ACC112 (cell line): ENCODE results near the gene RNU2-63P.

Source experiments
- H2AFZ ChIP-seq: fragments of 200-600 bp; sonication (generic); one replicate; pipeline ENCODE4 v1.6.0; 2017; ENCODE audit warnings: antibody characterized with exemption, low read length; ENCODE audit not compliant: unreplicated experiment
- H3K27ac ChIP-seq: fragments of 200-600 bp; sonication (generic); 2 replicates; pipeline ENCODE4 v1.5.1; 2014; ENCODE audit warnings: low read depth, mild to moderate bottlenecking, antibody characterized with exemption, low read length, moderate library complexity
- H3K27me3 ChIP-seq: fragments of 200-600 bp; sonication (generic); 2 replicates; pipeline ENCODE4 v1.6.1; 2014; ENCODE audit warnings: mild to moderate bottlenecking, antibody characterized with exemption, low read length, moderate library complexity, mixed read lengths; ENCODE audit not compliant: insufficient read depth
- H3K36me3 ChIP-seq: fragments of 200-600 bp; sonication (generic); 2 replicates; pipeline ENCODE4 v1.6.1; 2016; ENCODE audit warnings: mild to moderate bottlenecking, antibody characterized with exemption, low read length, moderate library complexity, mixed read lengths; ENCODE audit not compliant: insufficient read depth
- H3K4me1 ChIP-seq: fragments of 200-600 bp; sonication (generic); one replicate; pipeline ENCODE4 v1.6.1; 2016; ENCODE audit warnings: low read length, mixed read lengths; ENCODE audit not compliant: insufficient read depth, unreplicated experiment, control insufficient read depth
- H3K4me3 ChIP-seq: fragments of 200-600 bp; sonication (generic); 2 replicates; pipeline ENCODE4 v1.5.1; 2014; ENCODE audit warnings: mild to moderate bottlenecking, low read depth, low read length
- H3K79me2 ChIP-seq: fragments of 200-600 bp; sonication (generic); one replicate; pipeline ENCODE4 v1.6.0; 2016; ENCODE audit warnings: low read length; ENCODE audit not compliant: control insufficient read depth, unreplicated experiment, insufficient read depth

The RNU2-63P gene

DNA sequence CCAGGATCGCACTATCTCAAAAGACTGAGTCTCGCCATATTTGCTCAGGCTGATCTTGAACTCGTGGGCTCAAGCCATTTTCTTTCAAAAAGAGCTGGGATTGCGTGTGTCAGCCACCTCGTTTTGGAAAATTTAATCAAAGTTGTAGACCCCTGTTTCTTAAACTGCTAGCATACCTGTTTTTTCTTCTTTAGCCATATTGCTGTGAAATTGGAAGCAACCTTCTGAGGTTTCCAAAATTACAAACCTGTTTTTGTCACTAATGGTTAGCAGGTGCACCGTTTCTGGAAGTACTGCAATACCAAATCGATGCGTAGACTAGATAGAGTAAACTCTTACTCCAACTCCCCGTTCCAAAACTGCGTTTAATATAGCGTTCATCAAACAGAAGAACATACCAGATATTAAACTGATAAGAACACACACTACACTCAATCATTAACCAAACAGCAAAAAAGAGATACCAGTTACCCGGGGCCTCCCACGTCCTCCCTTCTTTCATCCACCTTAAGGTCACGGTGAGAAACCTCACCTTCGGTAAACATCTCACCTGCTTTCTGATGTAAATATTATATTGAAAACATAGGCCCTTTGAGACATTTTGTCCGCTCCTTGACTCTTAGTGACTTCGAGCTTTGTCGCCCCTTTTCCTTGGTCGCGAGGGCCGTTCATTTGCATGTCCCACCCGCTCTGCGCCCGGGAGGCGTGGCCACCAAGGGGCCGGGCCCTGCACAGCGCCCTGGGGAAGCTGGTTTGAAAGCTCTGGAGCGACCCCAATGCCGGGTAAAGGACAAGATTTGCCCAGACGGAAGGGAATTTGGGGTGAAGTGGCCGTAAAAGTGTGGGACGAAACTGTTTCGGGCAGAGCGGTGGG, at the start of gene RNU2-63P:
Gene RNU2-63P (minus strand): TSS at position 462 of the 874 bp plus-strand sequence.
- peak within 1 kb of the TSS; percentile 70 for H3K27ac ChIP-seq
- H3K4me1 ChIP-seq = no peaks in the 10 kb centered on the region
- no peaks in the 10 kb centered on the region for H3K36me3 ChIP-seq
- H3K27me3 ChIP-seq = no peaks in the 10 kb centered on the region
- no peaks in the 10 kb centered on the region for H3K79me2 ChIP-seq
- peak within 1 kb of the TSS; percentile 94 for H2AFZ ChIP-seq
- peak within 1 kb of the TSS; percentile 83 for H3K4me3 ChIP-seq

DNA sequence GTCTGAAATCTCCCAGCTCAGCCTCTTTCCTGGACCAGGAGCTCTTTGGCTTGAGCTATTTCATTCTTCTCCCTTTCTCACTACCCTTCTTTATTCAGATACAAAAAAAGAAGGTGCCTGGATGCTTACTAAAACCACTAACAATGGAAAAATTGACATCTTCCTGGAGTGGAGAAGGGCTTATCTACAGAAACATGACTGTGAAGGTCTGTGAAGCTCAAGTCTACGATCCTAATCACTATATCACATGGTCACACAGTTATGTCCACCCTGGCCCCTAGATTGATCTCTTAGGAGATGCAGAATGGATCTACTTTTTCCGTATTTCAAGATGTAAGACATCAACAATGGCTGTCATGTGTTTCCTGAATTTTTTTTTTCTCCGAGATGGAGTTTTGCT, 44.9 kb upstream of the RNU2-63P start:
- Histone ChIP-seq H3K4me1 (no peaks in the 10 kb centered on the region), H3K27ac (no peak overlapping the region), H3K4me3 (no peak overlapping the region), H3K36me3 (no peaks in the 10 kb centered on the region), H3K79me2 (no peaks in the 10 kb centered on the region), H3K27me3 (no peaks in the 10 kb centered on the region), H2AFZ (no peak overlapping the region)

GRCh38 chr2:88060907-88061275, 44.5 kb upstream of the RNU2-63P start:
- H3K27ac ChIP-seq = no peak overlapping the region
- no peaks in the 10 kb centered on the region for H3K36me3 ChIP-seq
- no peak overlapping the region for H2AFZ ChIP-seq
- no peaks in the 10 kb centered on the region for H3K27me3 ChIP-seq
- no peaks in the 10 kb centered on the region for H3K4me1 ChIP-seq
- peaks cover 1% of the 10 kb centered on the region for H3K79me2 ChIP-seq
- H3K4me3 ChIP-seq = no peak overlapping the region

- H3K27ac ChIP-seq = no peak overlapping the region
- H3K4me1 ChIP-seq = no peaks in the 10 kb centered on the region
- no peak overlapping the region for H2AFZ ChIP-seq
- H3K36me3 ChIP-seq = no peaks in the 10 kb centered on the region
- no peak overlapping the region for H3K4me3 ChIP-seq
- H3K79me2 ChIP-seq = peaks cover 5% of the 10 kb centered on the region
- no peaks in the 10 kb centered on the region for H3K27me3 ChIP-seq
Observed at GRCh38 chr2:88059979-88060906, 43.9 kb upstream of the RNU2-63P start.

DNA sequence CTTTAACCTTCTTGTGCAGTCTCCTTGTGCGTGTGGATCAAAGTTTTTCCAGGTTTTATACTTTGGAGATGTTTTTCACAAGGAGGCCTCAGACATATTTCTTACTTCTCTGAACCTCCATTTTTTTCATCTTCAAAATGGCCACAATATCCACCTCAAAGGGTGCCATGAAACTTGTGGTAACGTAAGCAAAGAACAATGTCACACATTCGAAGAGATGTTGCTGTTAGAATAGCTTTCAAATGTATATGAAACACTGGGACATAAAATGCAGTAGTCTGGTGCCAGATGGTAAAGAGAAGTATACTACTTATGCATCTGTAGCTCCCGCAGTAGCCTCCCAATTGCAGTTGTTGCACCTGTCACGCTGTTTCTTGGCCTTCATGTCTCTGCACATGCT, 41.8 kb upstream of the RNU2-63P start:
- peaks cover 10% of the 10 kb centered on the region for H3K4me1 ChIP-seq
- 0 out of 2 replicates have a peak, but pooled peaks cover 2% of the 10 kb centered on the region for H3K36me3 ChIP-seq
- H3K27me3 ChIP-seq = no peaks in the 10 kb centered on the region
- no peak overlapping the region for H3K4me3 ChIP-seq
- no peak overlapping the region for H2AFZ ChIP-seq
- no peak overlapping the region for H3K27ac ChIP-seq
- H3K79me2 ChIP-seq = peaks cover 26% of the 10 kb centered on the region

GRCh38 chr2:88057437-88057844, 41.1 kb upstream of the RNU2-63P start:
- H3K4me1 ChIP-seq = peaks cover 12% of the 10 kb centered on the region
- H3K79me2 ChIP-seq = peaks cover 32% of the 10 kb centered on the region
- no peak overlapping the region for H3K27ac ChIP-seq
- H3K36me3 ChIP-seq = peaks cover 7% of the 10 kb centered on the region; the same call in 1 of the 2 replicates
- H3K27me3 ChIP-seq = no peaks in the 10 kb centered on the region
- H3K4me3 ChIP-seq = no peak overlapping the region
- no peak overlapping the region for H2AFZ ChIP-seq

GRCh38 chr2:88055371-88056128, 39.2 kb upstream of the RNU2-63P start, which contains the start of gene KRCC1:
Gene KRCC1 (minus strand): TSS chr2:88055783. CDS start chr2:88028563, 27,220 bp downstream.
- Histone ChIP-seq H3K4me1 (peaks cover 12% of the 10 kb centered on the region), H3K27ac (peak within 1 kb of the TSS; percentile 79), H3K79me2 (peaks cover 39% of the 10 kb centered on the region), H3K36me3 (peaks cover 10% of the 10 kb centered on the region; the same call in 1 of the 2 replicates), H3K27me3 (no peaks in the 10 kb centered on the region), H3K4me3 (peak within 1 kb of the TSS; percentile 88), H2AFZ (peak within 1 kb of the TSS; percentile 92)

DNA sequence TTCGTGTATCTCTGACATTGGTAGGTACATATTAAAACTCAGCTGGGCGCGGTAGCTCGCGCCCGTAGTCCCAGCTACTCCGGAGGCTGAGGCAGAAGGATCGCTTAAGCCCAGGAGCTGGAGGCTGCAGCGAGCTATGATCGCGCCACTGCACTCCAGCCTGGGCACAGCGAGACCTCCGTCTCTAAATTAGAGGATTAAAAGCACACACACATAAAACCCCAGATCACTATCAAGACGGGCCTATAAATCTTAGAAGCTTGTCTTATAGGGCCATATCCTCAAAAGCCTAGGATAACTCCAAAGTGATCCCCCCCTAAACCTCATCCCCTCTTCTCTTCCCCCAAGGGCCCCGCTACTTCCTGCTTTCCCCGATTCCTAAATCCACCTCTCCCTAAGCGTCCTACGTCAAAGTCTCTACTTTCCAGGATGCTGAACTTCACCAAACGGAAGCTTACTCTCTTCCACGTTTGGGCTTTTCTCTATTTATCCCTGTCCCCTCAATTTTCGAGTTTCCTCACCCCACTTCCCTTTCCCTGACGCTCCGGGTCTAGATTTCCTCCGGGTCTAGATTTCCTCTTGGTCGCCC, 38.5 kb upstream of the RNU2-63P start:
- H3K79me2 ChIP-seq = peaks cover 39% of the 10 kb centered on the region
- H3K27ac ChIP-seq = peak overlapping the region; percentile 79
- H3K4me1 ChIP-seq = peaks cover 12% of the 10 kb centered on the region
- peak overlapping the region; percentile 88 for H3K4me3 ChIP-seq
- H3K27me3 ChIP-seq = no peaks in the 10 kb centered on the region
- H2AFZ ChIP-seq = peak overlapping the region; percentile 64
- peaks cover 10% of the 10 kb centered on the region; the same call in 1 of the 2 replicates for H3K36me3 ChIP-seq

- H2AFZ ChIP-seq = no peak overlapping the region
- peaks cover 43% of the 10 kb centered on the region for H3K79me2 ChIP-seq
- peak overlapping the region; percentile 79; the same call in 1 of the 2 replicates for H3K27ac ChIP-seq
- peaks cover 10% of the 10 kb centered on the region; the same call in 1 of the 2 replicates for H3K36me3 ChIP-seq
- peak overlapping the region; percentile 88 for H3K4me3 ChIP-seq
- H3K27me3 ChIP-seq = no peaks in the 10 kb centered on the region
- peaks cover 12% of the 10 kb centered on the region for H3K4me1 ChIP-seq
Observed at GRCh38 chr2:88053934-88054781, 37.8 kb upstream of the RNU2-63P start.
